ENCODE data around the gene CSNK1E.

The CSNK1E gene

GRCh38 chr22:38255697-38256096 lies 61.5 kb downstream of the CSNK1E start:
- Histone ChIP-seq H3K4me3 (no peak overlapping the region), H3K27ac (peak overlapping the region; percentile 5 to 91)
- no peak for DNase-seq (ENCODE audit: low spot score)
- TF ChIP-seq CTCF (IDR thresholded peaks at IDR 0.05): no peak

DNA sequence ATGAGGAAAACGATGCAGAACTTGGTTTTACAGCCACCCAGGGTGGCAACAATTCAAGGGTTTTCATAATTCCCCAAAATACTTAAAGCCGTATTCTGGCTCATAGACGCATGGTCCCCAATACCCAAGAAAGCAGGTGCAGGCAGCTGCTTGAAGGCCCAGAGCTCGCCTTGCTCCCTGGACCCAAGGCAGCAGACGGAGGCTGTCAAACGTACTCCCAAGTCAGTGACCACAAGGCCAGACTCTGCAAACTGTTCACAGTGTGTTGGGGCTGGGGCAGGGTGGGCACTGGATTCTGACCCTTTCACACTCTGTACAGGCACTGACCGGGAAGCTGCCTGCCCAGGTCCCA lies 65.9 kb downstream of the CSNK1E start:
- no peak for DNase-seq (ENCODE audit: low spot score)
- Histone ChIP-seq H3K27ac (no peak overlapping the region), H3K4me3 (no peak overlapping the region)
- TF ChIP-seq CTCF (IDR thresholded peaks at IDR 0.05): no peak

GRCh38 chr22:38250643-38251340 lies 66.4 kb downstream of the CSNK1E start:
- no peak for DNase-seq (ENCODE audit: low spot score)
- no peak for TF ChIP-seq CTCF (IDR thresholded peaks at IDR 0.05)

DNA sequence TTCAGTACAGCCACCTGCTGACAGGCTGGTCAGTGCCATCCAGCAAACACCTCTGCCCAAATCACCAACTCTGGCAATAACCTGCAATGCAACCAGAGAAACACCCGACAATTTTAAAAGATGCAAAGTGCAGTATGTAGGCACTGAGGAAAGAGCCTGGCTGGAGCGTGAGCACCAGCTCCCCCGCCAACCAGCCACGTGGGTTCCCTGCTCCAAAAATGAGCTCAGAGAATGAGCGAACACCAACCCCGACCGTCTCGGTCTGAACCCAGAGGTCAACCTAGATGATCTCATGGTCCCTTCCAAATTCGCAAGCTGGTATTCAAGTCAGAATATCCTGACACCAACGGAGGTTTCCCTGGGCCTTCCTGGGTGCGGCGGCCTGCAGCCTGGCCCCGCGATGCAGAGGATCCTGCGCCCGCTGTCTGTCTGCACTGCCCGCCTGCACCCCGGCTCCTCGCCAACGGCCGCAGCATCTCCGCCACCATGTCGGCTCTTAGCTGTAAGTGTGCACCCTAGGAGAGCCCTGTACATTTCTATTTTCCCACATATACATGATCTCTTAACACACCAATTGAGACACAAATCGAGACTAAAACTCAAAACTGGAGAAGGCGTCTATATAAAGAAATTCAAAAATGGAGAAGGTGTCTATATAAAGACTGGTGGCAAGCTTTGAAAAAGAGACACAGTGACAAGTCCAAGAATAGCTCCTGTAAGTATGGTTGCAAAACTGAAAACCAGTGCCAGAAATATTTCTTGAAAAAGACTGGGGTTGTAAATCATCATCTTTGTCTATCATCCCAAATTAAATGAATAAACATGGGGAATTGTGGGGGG lies 67.2 kb downstream of the CSNK1E start:
- TF ChIP-seq CTCF (IDR thresholded peaks at IDR 0.05): no peak
- peak overlapping the region; percentile 28 to 80 for H3K27ac ChIP-seq
- H3K4me3 ChIP-seq: peak overlapping the region; percentile 32
- no peak for DNase-seq (ENCODE audit: low spot score)

More at GRCh38 chr22:38250643-38251340, 66.4 kb downstream of the CSNK1E start:
- Histone ChIP-seq H3K4me3 (no peak overlapping the region), H3K27ac (peak overlapping the region; percentile 23 to 80)

DNA sequence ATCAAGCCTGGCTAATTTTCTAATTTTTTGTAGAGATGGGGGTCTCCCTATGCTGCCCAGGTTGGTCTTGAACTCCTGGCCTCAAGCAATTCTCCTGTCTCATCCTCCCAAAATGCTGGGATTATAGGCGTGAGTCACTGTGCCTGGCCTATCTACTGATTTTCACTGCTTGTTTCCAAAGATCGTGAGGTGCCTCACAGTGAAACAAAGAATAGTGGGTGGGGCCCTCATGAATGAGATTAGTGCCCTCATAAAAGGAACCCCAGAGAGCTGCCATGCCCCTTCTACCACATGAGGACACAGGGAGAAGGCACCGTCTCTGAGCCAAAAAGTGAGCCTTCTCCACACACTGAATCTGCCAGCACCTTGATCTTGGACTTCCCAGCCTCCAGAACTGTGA lies 67.9 kb downstream of the CSNK1E start:
- peak overlapping the region in 1 of 2 donors; percentile 80 for H3K27ac ChIP-seq
- DNase-seq (ENCODE audit: low spot score): no peak
- TF ChIP-seq CTCF (IDR thresholded peaks at IDR 0.05): no peak
- peak overlapping the region; percentile 32 for H3K4me3 ChIP-seq

- H3K4me3 ChIP-seq: no peak overlapping the region
- DNase-seq (ENCODE audit: low spot score): no peak
- no peak for TF ChIP-seq CTCF (IDR thresholded peaks at IDR 0.05)
- H3K27ac ChIP-seq: peak overlapping the region; percentile 92 to 95
Observed at GRCh38 chr22:38248280-38248679, 69.0 kb downstream of the CSNK1E start.
